Bone marrow (tissue), 2 donors: ENCODE results near the gene USP22.

ENCODE experiments used
- DNase-seq, 2 donors: peaks; one replicate each; lab custom pipeline; 2025; lab: John Stamatoyannopoulos, UW

USP22 gene

DNA sequence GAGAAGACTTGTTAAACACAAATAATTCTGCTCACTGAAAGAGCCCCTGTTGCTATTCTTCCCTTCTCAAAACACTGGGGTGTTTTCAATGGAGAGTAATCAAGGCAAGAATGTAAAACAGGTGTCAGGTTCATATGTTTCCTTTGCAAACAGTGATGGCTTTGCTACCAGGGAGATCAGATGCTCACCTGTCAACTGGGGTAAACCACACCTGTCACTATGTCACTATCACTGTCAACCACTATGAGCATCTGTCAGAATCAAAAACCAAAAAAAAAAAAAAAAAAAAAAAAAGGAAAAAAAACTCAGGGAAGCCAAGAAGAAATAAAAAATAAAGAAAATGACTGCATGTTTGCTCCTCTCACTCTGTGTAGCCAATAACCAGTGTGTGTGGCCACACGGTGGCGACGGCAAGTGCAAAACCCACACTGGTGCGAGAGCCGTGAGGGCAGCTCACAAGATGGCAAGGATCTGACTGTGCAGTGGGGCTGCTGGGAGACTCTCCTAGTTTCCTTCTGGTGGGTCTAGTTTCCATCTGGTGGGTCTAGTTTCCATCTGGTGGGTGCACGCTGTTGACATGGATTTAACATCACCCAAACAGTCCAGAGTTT lies 22.7 kb downstream of the USP22 start:
- DNase-seq: no peak

DNA sequence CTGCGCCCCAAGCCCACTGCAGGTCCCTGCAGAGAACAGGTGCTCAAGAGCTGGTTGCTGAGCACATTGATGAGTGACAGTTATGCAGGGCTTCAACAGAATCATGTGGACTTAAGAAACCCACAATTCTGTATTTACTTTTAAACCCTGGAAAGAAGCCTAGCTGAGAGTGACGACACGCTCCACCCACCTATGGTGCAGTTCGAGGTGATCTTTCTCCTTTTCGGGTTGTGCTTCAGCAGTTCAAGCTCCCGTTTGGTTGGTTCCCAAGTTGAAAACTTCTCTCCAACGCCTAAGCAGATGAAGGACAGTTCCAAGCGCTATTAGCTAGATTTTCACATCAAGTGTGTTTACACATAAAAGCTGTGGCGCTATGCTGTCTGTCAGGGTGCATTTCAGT lies 23.9 kb downstream of the USP22 start:
- DNase-seq: no peak

DNA sequence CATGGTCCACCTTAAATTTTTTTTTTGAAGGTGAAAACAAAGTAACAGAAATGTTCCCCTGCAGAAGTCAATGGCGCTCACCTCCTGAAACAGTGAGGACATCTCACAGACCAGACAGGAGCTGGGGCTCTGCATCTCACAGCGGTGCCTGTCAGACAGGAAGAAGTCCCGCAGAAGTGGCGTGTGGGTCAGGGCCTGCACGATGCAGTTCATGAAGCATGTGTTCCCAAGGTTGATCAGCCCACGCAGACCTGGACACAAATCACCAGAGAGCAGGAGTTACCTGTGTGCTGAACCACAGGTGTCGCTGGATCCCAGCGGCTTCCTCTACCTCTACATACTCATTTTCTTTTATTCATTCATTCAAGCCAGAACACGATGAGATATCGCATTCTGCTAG lies 24.9 kb downstream of the USP22 start:
- no peak for DNase-seq

DNA sequence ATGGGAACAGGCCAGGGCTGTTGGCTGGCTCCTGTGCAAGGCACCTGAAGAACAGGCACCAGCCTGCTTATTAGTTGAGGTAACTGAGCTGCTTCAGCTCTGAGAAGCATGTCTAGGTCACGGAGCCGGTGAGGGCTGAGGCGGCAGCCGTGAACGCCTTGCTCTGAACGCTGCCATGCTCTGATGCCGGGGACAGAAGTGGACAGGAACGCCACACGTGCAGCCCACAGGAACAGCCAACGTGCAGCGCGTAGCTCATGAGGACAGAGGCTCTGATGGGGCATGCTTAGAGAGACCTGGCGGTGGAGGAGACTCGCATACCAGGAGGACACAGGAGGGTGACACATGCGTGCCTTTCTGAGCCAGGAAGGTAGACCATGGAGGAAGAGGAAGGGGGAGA lies 25.6 kb downstream of the USP22 start:
- no peak for DNase-seq

DNA sequence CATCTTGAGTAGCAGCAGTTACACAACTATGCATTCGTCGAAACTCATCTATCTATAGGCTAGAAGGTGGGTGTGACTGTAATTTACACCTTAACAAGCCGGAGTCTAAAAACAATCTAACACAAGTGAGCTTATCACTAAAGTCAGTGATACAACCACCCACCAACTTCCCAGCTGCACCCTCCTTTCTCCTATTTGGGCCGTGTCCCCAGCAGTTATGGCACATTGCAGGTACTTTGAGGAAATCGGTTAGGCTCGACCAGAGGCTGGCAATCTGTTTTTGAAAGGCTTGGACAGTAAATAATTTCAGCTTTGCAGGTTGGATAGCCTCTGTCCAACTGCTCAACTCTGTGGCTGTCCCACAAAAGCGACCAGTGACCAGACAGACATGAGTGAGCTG lies 26.0 kb downstream of the USP22 start:
- no peak for DNase-seq

DNA sequence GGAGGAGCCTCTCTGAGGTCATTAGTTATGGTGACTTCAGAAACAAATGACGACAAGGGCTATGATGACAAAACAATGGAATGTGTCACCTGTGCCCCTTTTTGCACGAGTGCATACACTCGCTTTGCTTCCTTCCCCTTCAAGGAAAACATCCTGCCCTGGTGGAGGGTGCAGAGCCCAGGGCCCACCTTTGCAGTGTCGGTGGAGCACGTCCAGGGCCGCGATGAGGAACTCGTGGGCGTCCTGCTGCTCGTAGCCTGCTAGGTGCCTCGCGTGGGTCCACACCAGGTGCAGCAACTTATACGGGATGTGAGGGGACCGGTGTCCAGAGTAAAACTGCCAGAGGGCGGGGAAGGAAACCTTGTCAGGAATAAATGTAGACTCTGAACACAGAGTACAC lies 27.2 kb downstream of the USP22 start:
- DNase-seq: no peak

DNA sequence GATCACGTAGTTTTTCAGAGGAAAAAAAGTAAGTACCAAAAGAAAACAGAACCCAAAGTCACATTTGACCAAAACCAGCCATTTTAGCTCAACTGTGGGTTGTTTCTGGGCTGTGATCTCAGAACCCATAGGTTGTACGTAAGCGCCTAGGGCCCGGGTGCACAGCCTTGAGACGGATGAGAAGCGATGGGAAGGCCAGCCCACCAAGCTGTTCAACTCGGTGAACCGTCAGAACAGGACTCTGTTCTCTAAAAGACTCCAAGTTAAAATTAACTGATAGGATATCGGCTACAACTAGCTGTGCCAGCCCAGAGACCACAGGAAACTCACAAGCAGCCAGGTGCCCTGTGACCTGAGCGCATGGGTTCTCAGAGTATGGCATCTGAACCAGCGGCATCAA lies 28.3 kb downstream of the USP22 start:
- DNase-seq: no peak

DNA sequence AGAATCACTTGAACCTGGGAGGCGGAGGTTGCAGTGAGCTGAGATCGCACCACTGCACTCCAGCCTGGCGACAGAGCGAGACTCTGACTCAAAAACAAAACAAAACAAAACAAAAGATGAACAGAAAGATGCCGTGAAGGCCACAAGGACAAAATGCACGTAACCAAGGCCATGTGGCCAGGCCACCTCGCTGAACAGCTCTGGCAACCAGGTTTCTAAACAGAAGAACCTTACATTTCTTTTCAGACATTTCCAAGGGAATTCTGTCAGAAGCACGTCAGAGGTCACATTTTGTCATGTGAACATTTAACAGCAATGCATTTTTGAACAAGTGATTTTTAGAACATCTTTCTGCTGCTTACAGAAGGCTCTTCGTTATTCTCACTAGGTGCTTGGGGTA lies 28.8 kb downstream of the USP22 start:
- DNase-seq: no peak

DNA sequence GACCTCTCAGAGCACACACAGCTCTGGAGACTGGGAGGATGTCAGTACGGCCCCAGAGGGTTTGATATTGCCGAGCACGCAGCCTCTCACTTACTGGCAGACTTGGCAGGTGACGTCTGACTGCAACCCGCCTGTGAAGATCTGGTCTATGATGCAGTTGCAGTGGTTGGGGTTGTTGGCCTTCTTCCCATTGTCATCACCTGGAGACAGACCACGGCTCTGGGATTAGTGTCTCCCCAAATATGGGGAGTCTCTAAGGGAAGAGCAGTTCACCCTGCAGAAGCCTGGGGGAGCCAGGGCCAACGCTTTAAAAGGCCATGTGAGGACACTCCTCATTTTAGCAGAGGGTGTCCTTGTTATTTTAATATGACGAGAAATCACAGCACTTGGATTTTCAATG lies 30.1 kb downstream of the USP22 start:
- DNase-seq: no peak

DNA sequence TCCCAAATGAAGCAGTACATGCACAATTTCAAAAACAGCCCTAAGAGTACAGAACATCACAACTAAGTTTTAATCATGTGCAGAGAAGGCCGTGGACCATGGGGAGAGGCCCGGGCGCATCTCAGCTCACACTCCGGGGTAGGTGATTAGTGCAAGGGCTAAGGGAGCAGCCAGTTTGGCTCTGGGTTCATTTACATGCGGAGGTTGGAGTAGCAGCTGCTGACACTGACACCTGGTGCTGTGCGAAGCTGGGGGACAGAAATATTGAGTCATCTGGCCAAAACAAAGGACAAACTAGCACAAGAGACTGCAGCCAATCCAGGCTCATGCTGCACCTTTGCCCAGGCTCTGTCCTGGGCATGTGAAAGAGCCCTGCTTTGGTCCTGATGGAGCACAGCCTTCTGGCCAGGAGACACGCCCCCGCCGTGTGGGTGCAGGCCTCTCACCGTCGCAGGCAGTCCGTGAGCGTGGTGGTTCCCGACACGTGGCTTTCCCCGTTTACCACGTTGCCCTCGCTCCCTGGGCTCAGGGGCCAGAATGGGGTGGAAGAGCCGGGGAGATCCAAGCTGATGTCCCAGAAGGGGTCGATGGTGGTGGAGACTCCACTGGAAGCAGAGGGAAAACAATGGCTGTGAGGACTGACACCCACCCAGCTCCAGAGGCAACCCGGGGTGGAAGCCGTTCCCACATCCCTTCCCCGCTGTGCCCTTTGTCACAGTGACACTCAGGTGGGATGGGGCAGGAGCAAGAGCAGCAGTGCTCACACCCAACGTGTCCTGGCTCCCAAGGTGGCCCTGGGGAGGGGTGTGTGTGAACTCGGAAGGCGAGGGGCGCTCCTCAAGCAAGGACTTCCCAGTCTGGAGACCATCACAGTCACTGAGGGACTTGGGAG lies 31.9 kb downstream of the USP22 start:
- DNase-seq: no peak

DNA sequence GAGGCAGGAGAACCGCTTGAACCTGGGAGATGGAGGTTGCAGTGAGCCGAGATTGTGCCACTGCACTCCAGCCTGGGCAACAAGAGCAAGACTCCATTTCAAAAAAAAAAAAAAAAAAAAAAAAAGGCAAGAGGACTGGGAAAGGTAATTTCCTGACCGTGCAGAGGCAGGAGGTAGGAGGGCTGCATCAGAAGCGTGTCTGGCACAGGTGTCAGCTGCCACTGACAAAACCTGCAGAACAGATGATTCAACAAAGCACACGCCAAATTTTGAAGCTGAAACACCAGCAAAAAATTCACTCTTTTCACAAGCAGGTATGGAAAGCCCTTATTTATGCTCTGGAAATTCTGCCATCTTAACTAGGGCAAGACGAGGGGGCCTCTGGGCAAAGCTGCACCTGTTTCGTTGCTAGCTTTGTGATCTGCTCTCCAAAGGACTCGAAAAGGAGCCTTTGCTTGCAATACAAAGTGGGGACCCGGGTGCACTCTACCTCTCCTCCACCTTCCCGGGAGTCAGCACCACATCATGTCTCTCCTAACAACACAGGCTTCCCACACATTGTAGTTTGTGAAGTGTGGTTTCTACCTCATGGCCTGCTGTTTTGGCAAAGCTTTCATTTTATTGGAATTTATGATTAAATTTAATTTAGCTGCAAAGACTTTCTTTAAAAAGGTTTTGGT lies 33.7 kb downstream of the USP22 start:
- no peak for DNase-seq

DNA sequence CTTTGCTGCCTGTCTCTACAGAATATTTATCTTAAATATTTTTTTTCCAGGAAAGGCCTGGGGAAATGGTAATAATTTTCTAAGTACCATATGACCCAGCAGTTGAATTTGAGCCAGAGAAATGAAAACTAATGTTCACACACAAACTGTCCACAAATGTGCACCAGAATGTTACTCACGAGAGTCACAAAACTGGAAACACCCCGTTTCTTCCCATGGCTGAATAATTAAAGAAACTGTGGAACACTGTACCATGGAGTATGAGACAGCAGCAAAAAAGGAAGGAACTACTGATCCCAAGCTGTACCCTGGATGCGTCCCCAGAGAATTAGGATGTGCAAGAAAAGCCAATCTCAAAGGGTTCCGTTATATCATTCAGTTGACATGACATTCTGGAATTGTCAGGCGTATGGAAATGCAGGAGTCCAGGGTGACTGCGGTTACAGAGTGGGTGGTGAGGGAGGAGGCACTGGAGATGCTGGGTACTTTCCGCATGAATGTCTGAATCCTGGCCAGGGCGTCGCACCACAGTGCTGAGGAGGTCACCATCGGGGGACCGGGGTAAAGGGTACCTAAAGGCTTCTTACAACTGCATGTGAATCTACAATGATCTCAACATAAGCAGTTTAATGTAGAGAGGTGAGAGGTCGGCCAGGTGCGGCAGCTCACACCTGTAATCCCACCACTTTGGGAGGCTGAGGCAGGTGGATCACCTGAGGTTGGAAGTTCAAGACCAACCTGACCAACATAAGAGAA lies 34.5 kb downstream of the USP22 start:
- DNase-seq: no peak

DNA sequence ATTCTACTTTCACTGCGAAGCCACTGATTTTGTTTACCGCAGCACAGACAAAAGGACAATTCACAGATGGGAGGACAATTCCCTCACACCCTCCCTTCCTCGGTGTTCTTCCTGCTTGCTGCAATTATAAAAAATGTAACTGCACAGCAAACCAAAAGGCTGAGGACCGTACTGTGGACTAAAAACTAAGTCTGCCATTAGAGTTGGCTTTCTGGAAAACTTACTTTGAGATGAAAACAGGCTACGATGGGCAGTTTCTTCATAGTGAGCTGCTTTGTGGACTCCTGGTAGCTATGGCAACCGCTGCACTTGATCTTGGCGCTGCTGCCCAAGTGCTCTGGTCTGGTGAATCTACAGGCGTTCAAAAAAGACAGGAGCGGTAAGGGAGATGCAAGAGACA lies 35.2 kb downstream of the USP22 start:
- no peak for DNase-seq

DNA sequence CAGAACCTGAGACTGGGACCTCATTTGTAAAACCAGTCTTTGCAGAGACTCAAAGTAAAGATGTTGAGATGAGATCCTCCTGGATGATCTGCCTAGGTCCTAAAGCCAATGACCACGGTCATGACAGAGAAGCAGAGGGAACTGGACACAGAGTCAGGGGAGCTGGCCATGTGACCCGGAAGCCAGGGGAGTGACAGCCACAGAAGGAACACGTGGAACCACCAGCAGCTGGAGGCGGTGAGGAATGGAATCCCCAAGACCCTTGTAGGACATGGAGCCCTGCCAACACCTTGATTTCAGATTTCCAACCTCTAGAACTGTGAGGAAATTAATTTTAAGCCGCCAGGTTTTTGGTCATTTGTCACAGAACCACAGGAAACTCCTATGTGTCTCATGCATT lies 37.0 kb downstream of the USP22 start:
- no peak for DNase-seq

DNA sequence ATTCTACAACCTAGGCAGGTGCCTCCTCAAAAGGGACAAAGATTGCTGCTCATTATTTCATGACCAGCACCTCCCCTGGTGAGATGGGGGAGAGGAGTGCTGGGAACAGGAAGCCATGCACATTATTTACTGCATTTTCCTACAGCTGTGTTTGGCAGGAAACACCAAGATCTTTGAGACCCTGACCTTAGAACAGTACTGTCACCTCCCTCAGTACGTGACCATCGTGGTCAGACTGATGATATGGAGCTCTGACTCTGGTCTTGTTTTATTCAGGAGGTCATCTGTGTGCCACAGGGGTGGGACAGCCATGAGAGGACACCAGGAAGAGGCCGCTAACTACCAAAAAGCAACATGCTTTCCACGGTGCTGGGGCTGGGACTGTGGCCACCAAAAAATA lies 37.4 kb downstream of the USP22 start:
- DNase-seq: no peak

DNA sequence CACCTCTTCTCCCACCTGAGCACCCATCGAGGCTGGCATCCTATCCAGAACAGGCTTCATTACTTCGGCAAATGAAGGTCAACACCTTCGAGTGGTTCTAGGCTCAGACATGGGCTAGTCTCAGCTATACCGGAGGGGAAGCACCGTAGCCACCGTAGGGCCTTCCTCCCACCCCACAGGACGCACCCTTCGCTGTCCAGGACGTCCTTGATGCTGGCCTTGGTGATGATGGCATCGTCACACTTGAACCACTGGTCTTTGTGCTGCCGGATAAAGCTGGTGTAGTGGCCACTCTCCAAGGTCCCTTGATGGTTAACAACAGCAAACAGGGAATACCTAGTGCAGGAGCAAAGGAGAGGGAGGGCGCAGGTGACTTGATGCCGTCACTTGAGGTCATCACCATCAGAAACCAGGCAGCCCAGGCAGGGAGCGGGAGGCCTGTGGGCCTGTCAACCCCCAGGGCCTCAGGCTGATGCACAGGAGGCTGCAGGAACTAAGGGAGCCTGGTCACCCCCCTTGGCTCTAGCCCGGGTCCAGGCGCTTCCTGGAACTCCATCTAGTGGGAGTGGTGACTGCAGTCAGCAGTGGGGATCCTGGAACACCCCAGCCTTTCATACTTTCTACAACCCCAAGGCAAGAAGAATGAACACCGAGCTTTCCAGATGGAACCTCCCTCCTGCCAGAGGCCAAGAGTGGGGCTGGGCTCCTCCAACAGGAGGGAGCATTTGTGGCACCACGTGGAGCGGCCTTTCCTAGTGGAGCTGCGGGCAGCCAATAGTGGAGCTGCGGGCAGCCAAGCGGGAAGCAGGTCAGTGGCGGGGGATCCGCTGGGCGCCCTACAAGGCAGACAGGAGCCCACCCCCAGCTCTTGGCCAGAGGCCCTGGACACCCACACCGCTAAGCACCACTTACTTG lies 38.5 kb downstream of the USP22 start:
- no peak for DNase-seq

DNA sequence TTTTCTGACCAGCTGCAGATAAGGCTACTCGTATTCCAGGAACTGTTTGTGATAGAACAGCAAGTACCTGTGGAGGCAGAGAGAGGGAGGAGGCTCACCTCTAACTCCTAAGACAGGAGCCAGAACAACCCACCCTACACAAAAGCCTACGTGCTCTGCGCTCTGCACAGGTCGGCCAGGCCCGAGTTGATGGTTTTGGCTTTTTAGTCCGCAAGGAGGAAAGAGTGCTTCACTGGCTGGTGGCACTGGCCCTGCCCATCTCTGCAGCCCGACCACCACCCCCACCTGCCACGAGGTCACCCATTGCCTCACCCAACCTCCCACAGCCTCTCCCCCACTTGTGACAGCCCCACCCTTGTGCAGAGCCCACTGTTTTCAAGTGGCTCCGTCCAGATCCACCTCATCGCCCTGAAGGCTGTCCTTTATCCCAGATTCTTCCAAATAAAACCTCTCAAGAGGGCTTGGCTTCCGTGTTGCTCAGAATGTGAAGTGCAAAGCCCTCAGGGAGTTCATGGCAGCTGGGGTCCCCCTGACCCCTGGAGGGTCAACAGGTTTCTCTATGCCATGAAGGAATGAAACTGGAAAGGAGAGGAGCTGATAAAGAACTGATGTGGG lies 39.7 kb downstream of the USP22 start:
- DNase-seq: no peak

DNA sequence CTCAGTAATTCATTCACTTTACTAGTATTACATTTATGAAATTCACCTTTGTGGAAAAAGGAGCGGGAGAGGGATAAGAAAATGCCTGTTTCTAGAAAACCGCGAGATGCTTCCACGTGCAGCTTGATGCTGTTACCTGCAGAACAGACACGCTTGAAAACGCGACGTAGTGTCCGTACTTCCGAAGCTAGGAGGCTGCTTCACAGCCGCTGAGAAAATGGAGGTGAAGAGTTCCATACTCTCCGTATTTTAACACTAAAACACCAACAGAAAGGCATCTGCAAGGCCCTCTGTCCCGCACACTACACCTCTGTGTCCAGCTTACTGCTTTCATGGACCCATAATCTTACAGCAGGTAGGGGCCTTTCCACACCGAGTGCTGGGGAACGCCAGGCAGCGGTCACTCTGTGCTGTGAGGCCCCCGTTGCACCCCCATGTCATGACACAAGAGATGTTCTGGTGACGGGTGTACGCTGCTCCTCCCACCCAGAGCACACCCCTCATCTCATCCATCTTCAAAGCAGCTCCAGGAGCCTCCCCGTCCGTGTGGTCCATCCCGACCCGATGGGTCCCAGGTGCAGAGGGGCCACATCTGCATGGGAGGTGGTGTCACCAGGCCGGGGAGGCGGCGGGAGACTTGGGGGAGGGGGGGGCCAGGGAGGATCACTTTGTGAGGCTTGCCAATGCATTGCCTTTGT lies 40.4 kb downstream of the USP22 start:
- no peak for DNase-seq

DNA sequence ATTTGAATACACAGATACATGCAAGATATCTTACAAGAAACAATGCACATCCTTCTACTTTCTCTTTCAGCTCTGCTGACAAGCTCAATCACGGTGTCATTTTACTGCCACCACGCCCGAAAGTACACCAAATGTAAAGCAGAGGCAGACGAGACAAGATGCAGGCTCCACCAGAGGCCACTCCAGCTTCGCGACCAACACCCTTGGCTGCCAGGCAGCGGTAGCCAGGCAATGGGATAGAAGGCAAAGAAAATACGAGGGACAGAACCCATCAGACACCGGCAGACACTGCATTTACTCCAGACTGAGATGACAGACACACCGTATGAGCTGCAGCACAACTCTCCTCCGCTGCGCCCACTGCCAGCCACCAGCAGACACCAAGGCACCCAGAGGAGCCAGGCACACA lies 41.0 kb downstream of the USP22 start:
- no peak for DNase-seq

DNA sequence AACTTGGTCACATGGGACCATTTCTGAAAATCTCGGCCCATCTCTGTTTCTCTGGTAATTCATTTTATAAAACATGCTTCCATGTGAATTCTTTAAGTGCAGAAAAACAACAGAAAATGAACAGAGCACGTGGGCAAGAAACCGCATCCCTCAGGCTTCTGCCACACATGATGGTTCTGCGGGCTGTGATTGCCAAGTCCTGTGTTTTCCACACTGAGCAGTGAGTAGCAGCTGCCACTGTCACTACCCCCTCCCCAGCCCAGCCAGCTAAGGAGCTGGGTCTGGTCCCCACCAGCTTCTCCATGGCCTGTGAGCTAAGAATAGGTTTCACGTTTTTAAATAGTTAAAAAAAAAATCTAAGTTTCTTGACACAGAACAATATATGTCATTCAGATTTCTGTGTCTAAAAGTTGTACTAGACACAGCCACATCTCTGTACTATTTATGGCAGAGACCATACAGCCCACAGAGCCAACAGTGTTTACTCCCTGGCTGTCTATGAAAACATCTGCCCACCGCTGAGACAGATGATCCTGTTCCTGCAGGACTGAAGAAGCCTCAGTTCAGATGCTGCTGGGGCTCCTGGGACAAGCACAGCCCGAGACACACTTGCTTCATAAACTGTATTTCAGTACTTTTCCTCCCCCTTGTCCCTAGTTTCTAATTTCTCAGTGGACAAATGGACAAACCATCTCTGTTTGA lies 41.5 kb downstream of the USP22 start:
- no peak for DNase-seq
